ENCODE data around the gene SERPINE2.

Gene SERPINE2

GRCh38 chr2:223999862-224000261, 39.2 kb downstream of the SERPINE2 start:
- H3K4me2 ChIP-seq, result no peak overlapping the region
- H3K9me3 ChIP-seq, result no peaks in the 10 kb centered on the region
- no peak overlapping the region for H3K4me3 ChIP-seq
- H3K4me1 ChIP-seq, result no peaks in the 10 kb centered on the region
- no peak overlapping the region for H3K27ac ChIP-seq
- peaks cover 15% of the 10 kb centered on the region for H3K36me3 ChIP-seq
- no peaks in the 10 kb centered on the region for H4K20me1 ChIP-seq
- no peak overlapping the region for H3K9ac ChIP-seq
- no peak for TF ChIP-seq Cebpa-rat (IDR thresholded peaks at IDR 0.05)
- H3K27me3 ChIP-seq, result no peaks in the 10 kb centered on the region

GRCh38 chr2:223998948-223999347, 40.1 kb downstream of the SERPINE2 start:
- Histone ChIP-seq H3K27me3 (no peaks in the 10 kb centered on the region), H3K9ac (no peak overlapping the region), H3K4me2 (no peak overlapping the region), H3K36me3 (peaks cover 15% of the 10 kb centered on the region), H3K4me1 (no peaks in the 10 kb centered on the region), H3K9me3 (no peaks in the 10 kb centered on the region), H3K27ac (no peak overlapping the region), H4K20me1 (no peaks in the 10 kb centered on the region), H3K4me3 (no peak overlapping the region)
- TF ChIP-seq Cebpa-rat (IDR thresholded peaks at IDR 0.05), result no peak

- Histone ChIP-seq H3K4me1 (no peaks in the 10 kb centered on the region), H4K20me1 (no peaks in the 10 kb centered on the region), H3K4me2 (no peak overlapping the region), H3K27me3 (no peaks in the 10 kb centered on the region), H3K36me3 (peaks cover 15% of the 10 kb centered on the region), H3K9ac (no peak overlapping the region), H3K4me3 (no peak overlapping the region), H3K27ac (no peak overlapping the region), H3K9me3 (no peaks in the 10 kb centered on the region)
- no peak for TF ChIP-seq Cebpa-rat (IDR thresholded peaks at IDR 0.05)
Measured at GRCh38 chr2:223997938-223998337, 41.1 kb downstream of the SERPINE2 start.

- Histone ChIP-seq H3K9ac (no peak overlapping the region), H4K20me1 (no peaks in the 10 kb centered on the region), H3K4me3 (no peak overlapping the region), H3K27ac (no peak overlapping the region), H3K27me3 (no peaks in the 10 kb centered on the region), H3K9me3 (no peaks in the 10 kb centered on the region), H3K4me2 (no peak overlapping the region), H3K36me3 (peaks cover 16% of the 10 kb centered on the region), H3K4me1 (no peaks in the 10 kb centered on the region)
- TF ChIP-seq Cebpa-rat (IDR thresholded peaks at IDR 0.05), result no peak
Measured at GRCh38 chr2:223996391-223996790, 42.7 kb downstream of the SERPINE2 start.

- Histone ChIP-seq H3K9me3 (no peaks in the 10 kb centered on the region), H3K4me1 (no peaks in the 10 kb centered on the region), H3K4me2 (no peak overlapping the region), H4K20me1 (no peaks in the 10 kb centered on the region), H3K27ac (no peak overlapping the region), H3K4me3 (no peak overlapping the region), H3K9ac (0 out of 2 replicates have a peak overlapping the region, but pooled peaks have one; percentile 6), H3K27me3 (no peaks in the 10 kb centered on the region), H3K36me3 (peaks cover 10% of the 10 kb centered on the region)
- TF ChIP-seq Cebpa-rat (IDR thresholded peaks at IDR 0.05), result no peak
Measured at GRCh38 chr2:223995569-223995968, 43.5 kb downstream of the SERPINE2 start.

GRCh38 chr2:223994562-223995162, 44.4 kb downstream of the SERPINE2 start:
- Histone ChIP-seq H4K20me1 (no peaks in the 10 kb centered on the region), H3K27ac (no peak overlapping the region), H3K27me3 (no peaks in the 10 kb centered on the region), H3K4me2 (no peak overlapping the region), H3K9ac (no peak overlapping the region), H3K4me1 (no peaks in the 10 kb centered on the region), H3K9me3 (no peaks in the 10 kb centered on the region), H3K4me3 (no peak overlapping the region), H3K36me3 (peaks cover 10% of the 10 kb centered on the region)
- no peak for TF ChIP-seq Cebpa-rat (IDR thresholded peaks at IDR 0.05)

GRCh38 chr2:223993634-223994232, 45.4 kb downstream of the SERPINE2 start:
- Histone ChIP-seq H3K36me3 (peaks cover 7% of the 10 kb centered on the region; the same call in 1 of the 2 replicates), H3K9ac (no peak overlapping the region), H3K4me1 (no peaks in the 10 kb centered on the region), H3K4me2 (no peak overlapping the region), H4K20me1 (no peaks in the 10 kb centered on the region), H3K4me3 (no peak overlapping the region), H3K27me3 (no peaks in the 10 kb centered on the region), H3K9me3 (no peaks in the 10 kb centered on the region), H3K27ac (no peak overlapping the region)
- no peak for TF ChIP-seq Cebpa-rat (IDR thresholded peaks at IDR 0.05)

GRCh38 chr2:223991611-223992010, 47.5 kb downstream of the SERPINE2 start:
- Histone ChIP-seq H3K4me1 (no peaks in the 10 kb centered on the region), H3K27ac (no peak overlapping the region), H3K4me2 (no peak overlapping the region), H3K27me3 (no peaks in the 10 kb centered on the region), H3K9me3 (no peaks in the 10 kb centered on the region), H4K20me1 (no peaks in the 10 kb centered on the region), H3K9ac (no peak overlapping the region), H3K4me3 (no peak overlapping the region), H3K36me3 (0 out of 2 replicates have a peak, but pooled peaks cover 7% of the 10 kb centered on the region)
- no peak for TF ChIP-seq Cebpa-rat (IDR thresholded peaks at IDR 0.05)

- Histone ChIP-seq H3K9me3 (no peaks in the 10 kb centered on the region), H3K4me2 (no peak overlapping the region), H3K36me3 (peaks cover 13% of the 10 kb centered on the region), H4K20me1 (no peaks in the 10 kb centered on the region), H3K4me1 (no peaks in the 10 kb centered on the region), H3K9ac (no peak overlapping the region), H3K27me3 (no peaks in the 10 kb centered on the region), H3K4me3 (no peak overlapping the region), H3K27ac (no peak overlapping the region)
- no peak for TF ChIP-seq Cebpa-rat (IDR thresholded peaks at IDR 0.05)
Measured at GRCh38 chr2:223989856-223990232, 49.2 kb downstream of the SERPINE2 start.

GRCh38 chr2:223989206-223989855, 49.8 kb downstream of the SERPINE2 start:
- H3K4me1 ChIP-seq, result no peaks in the 10 kb centered on the region
- H3K4me3 ChIP-seq, result no peak overlapping the region
- H3K9ac ChIP-seq, result no peak overlapping the region
- no peaks in the 10 kb centered on the region for H4K20me1 ChIP-seq
- no peak overlapping the region for H3K27ac ChIP-seq
- H3K36me3 ChIP-seq, result peaks cover 18% of the 10 kb centered on the region
- TF ChIP-seq Cebpa-rat (IDR thresholded peaks at IDR 0.05), result no peak
- H3K9me3 ChIP-seq, result no peaks in the 10 kb centered on the region
- no peaks in the 10 kb centered on the region for H3K27me3 ChIP-seq
- H3K4me2 ChIP-seq, result no peak overlapping the region
